Ovary (tissue), 3 donors: ENCODE measurements around the gene RAB6B.

ENCODE experiments used
- CTCF ChIP-seq, 3 donors: fragments of 450-650 bp in 2 of 3; fragments of 200-600 bp in 1 of 3; IDR thresholded peaks; one replicate each; pipeline versions ENCODE4 v1.5.1 to v1.8.0; 2016 to 2022; ENCODE audit warnings: antibody characterized with exemption in 3 of 3, mild to moderate bottlenecking in 1 of 3
- EP300 ChIP-seq: sonication (generic); formaldehyde crosslinking; IDR thresholded peaks from one replicate; pipeline ENCODE4 v1.6.1; 2017; ENCODE audit warnings: antibody characterized with exemption
- POLR2A ChIP-seq: fragments of 450-650 bp; IDR thresholded peaks from one replicate; pipeline ENCODE4 v1.6.1; 2017; ENCODE audit warnings: antibody characterized with exemption, mild to moderate bottlenecking, moderate library complexity
- donor health status: DM: no; HTN: no; CAD: no.

DNA sequence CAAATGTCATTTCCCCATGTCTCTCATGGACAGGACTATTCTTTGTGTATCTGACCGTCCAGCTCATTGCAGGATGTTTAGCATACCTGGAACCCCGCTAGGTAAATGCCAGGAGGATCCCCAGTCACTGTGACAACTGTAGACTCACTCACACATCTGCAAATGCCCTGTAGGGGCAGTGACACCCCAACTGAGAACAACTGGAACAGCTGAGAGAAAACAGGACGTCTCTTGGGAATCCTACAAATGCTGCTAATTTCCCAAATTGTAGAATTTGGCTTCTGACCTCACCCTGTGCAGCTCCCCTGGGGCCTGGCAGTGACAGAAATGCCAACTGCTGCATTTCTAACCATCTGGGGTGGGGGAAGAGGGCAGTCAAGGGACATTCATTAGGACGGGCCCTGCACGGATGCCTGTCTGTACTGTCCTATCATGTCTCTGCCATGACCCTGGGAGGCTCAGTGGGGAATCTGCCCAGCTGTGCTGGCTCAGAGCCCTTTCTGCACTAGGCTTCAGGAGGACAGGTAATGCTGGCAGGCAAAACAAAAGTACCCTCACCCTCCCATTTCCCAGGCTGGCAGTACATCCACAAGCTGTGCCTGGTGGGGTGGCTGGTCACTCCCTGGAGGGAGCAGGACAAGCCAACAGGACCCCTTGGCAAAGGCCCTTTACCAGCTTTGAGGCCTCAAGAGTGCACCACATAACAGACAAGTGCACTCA lies 30.4 kb downstream of the RAB6B start:
- TF ChIP-seq CTCF (IDR thresholded peaks at IDR 0.05), result no peak
- no peak for TF ChIP-seq EP300
- TF ChIP-seq POLR2A, result no peak
